ENCODE results near the gene PGM2L1. TPM values are rescaled to one million over a fixed set of nuclear protein-coding genes. Genes with fewer than 3 reads are reported as not detected.

The PGM2L1 gene
- total RNA-seq, 4 donors from 2014 or later, result 1.0 to 21.8 (median 8.8) TPM

- no peak for DNase-seq
- TF ChIP-seq POLR2A (IDR thresholded peaks at IDR 0.05) (no peak), CTCF (IDR thresholded peaks at IDR 0.05) (no peak)
- Histone ChIP-seq H3K27ac (no peak overlapping the region), H3K9me3 (no peaks in the 10 kb centered on the region), H3K36me3 (no peaks in the 10 kb centered on the region), H3K27me3 (no peaks in the 10 kb centered on the region), H3K4me1 (no peaks in the 10 kb centered on the region), H3K4me3 (no peak overlapping the region)
- intact Hi-C loops (cut with DNase I; ENCODE audit: low total_unique reads), result no loop called here
Measured at GRCh38 chr11:74283580-74284180, 114.6 kb downstream of the PGM2L1 start.

- no peaks in the 10 kb centered on the region for H3K27me3 ChIP-seq
- no peaks in the 10 kb centered on the region for H3K36me3 ChIP-seq
- H3K4me3 ChIP-seq, result no peak overlapping the region
- no peak for DNase-seq
- no peak overlapping the region for H3K27ac ChIP-seq
- TF ChIP-seq POLR2A (IDR thresholded peaks at IDR 0.05) (no peak), CTCF (IDR thresholded peaks at IDR 0.05) (no peak)
- H3K9me3 ChIP-seq, result no peaks in the 10 kb centered on the region
- H3K4me1 ChIP-seq, result no peaks in the 10 kb centered on the region
- intact Hi-C loops (cut with DNase I; ENCODE audit: low total_unique reads), result no loop called here
Measured at GRCh38 chr11:74282914-74283371, 115.3 kb downstream of the PGM2L1 start.

GRCh38 chr11:74282421-74282820, 115.8 kb downstream of the PGM2L1 start:
- no peaks in the 10 kb centered on the region for H3K27me3 ChIP-seq
- no peaks in the 10 kb centered on the region for H3K36me3 ChIP-seq
- intact Hi-C loops (cut with DNase I; ENCODE audit: low total_unique reads), result no loop called here
- no peak overlapping the region for H3K4me3 ChIP-seq
- TF ChIP-seq CTCF (IDR thresholded peaks at IDR 0.05) (no peak), POLR2A (IDR thresholded peaks at IDR 0.05) (no peak)
- no peak overlapping the region for H3K27ac ChIP-seq
- DNase-seq, result no peak
- H3K9me3 ChIP-seq, result no peaks in the 10 kb centered on the region
- no peaks in the 10 kb centered on the region for H3K4me1 ChIP-seq

GRCh38 chr11:74280494-74280893, 117.7 kb downstream of the PGM2L1 start:
- H3K9me3 ChIP-seq, result no peaks in the 10 kb centered on the region
- no peaks in the 10 kb centered on the region for H3K4me1 ChIP-seq
- H3K27me3 ChIP-seq, result no peaks in the 10 kb centered on the region
- H3K27ac ChIP-seq, result no peak overlapping the region
- no peak overlapping the region for H3K4me3 ChIP-seq
- no peaks in the 10 kb centered on the region for H3K36me3 ChIP-seq
- DNase-seq, result no peak
- intact Hi-C loops (cut with DNase I; ENCODE audit: low total_unique reads), result no loop called here
- TF ChIP-seq POLR2A (IDR thresholded peaks at IDR 0.05), result no peak

MicroRNAs within 50 kb of the gene (microRNA counts, 767-probe panel; counts per million panel counts)
- microRNA hsa-miR-548al, result 0 counts per million in 2 donors

Small RNA genes lying within 50 kb of the gene (microRNA-seq; reads per million reads assigned to microRNA genes)
- not detected for gene MIR548AL (ENCODE audit: borderline microRNAs expressed, borderline replicate concordance)

Small RNA genes lying within 50 kb of the gene (small RNA-seq; reads per million reads assigned to genes)
- not detected for gene MIR548AL

Other genes starting within 250 kb of the PGM2L1 start
- gene C2CD3, start 227.4 kb downstream of the PGM2L1 start, total RNA-seq, result 100 to 1,000 TPM in 1 of 4 donors, 10 to 100 TPM in 3; 22.5 to 347 (median 29.5) TPM
- gene PPME1, start 227.1 kb downstream of the PGM2L1 start, total RNA-seq, result 10 to 100 TPM; 12.6 to 60.0 (median 45.3) TPM
- 1 to 10 TPM in 1 of 4 donors, under 1 TPM in 2, not detected in 1; 0.51 to 1.9 (median 0.64) TPM for gene P4HA3, start 86.8 kb downstream of the PGM2L1 start, total RNA-seq
- gene KCNE3, start 69.1 kb upstream of the PGM2L1 start, total RNA-seq, result 10 to 100 TPM in 2 of 4 donors, 1 to 10 TPM in 2; 2.4 to 13.7 (median 10.5) TPM
- gene LIPT2, start 95.3 kb upstream of the PGM2L1 start, total RNA-seq, result 10 to 100 TPM in 1 of 4 donors, 1 to 10 TPM in 3; 5.0 to 19.5 (median 7.3) TPM
- gene POLD3, start 194.1 kb upstream of the PGM2L1 start, total RNA-seq, result 10 to 100 TPM; 10.3 to 32.1 (median 21.3) TPM

Measured in uterus (tissue), 4 donors.